H1 (cell line): ENCODE measurements around the gene CEACAM16. TPM values are rescaled to one million over a fixed set of nuclear protein-coding genes. Genes with fewer than 3 reads are reported as not detected.
"Not testable (repeated sequence)": the region's sequence is repeated elsewhere in the genome, so short reads cannot be mapped to it uniquely, and the experiment has no call there.

Experiments
- CTCF ChIA-PET: fragments of 300-600 bp; sonication (Branson Sonifier 250); formaldehyde crosslinking; loops from one replicate; lab custom pipeline; 2021; ENCODE audit not compliant: partially characterized antibody; lab: Charles Lee
- POLR2A ChIA-PET: fragments of 300-600 bp; sonication (Branson Sonifier 250); formaldehyde crosslinking; loops from one replicate; lab custom pipeline; 2021; ENCODE audit warnings: inconsistent platforms; ENCODE audit not compliant: partially characterized antibody; lab: Charles Lee
- DNase-seq, 2 experiments: peaks; one replicate each; pipeline versions ENCODE4 v3.0.0 to v3.0.0-alpha.2; 2010 to 2022; ENCODE audit warnings: low spot score in 2 of 2, low read depth in 1 of 2, mixed read lengths in 1 of 2
- FAIRE-seq: peaks from 2 replicates; lab custom pipeline; 2011; peaks lifted over from hg19 to GRCh38; lab: Jason Lieb, UNC
- H2AFZ ChIP-seq: 2 replicates; pipeline ENCODE4 v1.8.1; 2012; ENCODE audit warnings: low read length, inconsistent platforms
- H2AK5ac ChIP-seq: 2 replicates; pipeline ENCODE4 v1.6.1; 2013; ENCODE audit warnings: low read depth, low read length
- H2BK120ac ChIP-seq: replicated peaks from 2 replicates; pipeline ENCODE3; 2013; ENCODE audit warnings: low read depth, low read length, inconsistent platforms
- H2BK12ac ChIP-seq: 2 replicates; pipeline ENCODE4 v1.6.1; 2013; ENCODE audit warnings: low read depth, low read length
- H2BK15ac ChIP-seq: 2 replicates; pipeline ENCODE4 v1.6.1; 2013; ENCODE audit warnings: low read length
- H2BK20ac ChIP-seq: 2 replicates; pipeline ENCODE4 v1.6.1; 2013; ENCODE audit warnings: low read length
- H2BK5ac ChIP-seq: 2 replicates; pipeline ENCODE4 v1.6.1; 2013; ENCODE audit warnings: low read depth, low read length
- H3K14ac ChIP-seq: 2 replicates; pipeline ENCODE4 v1.6.1; 2013; ENCODE audit warnings: inconsistent platforms; ENCODE audit not compliant: insufficient read length
- H3K18ac ChIP-seq: 2 replicates; pipeline ENCODE4 v1.6.1; 2013; ENCODE audit warnings: low read length; ENCODE audit errors: extremely low read depth
- H3K23ac ChIP-seq: 2 replicates; pipeline ENCODE4 v1.6.1; 2013; ENCODE audit warnings: inconsistent platforms; ENCODE audit not compliant: insufficient read length
- H3K23me2 ChIP-seq: 2 replicates; pipeline ENCODE4 v1.6.1; 2013; ENCODE audit warnings: low read depth, low read length
- H3K27ac ChIP-seq: 2 replicates; pipeline ENCODE4 v1.6.1; 2011; ENCODE audit warnings: low read depth, low read length, inconsistent platforms
- H3K27me3 ChIP-seq, 4 experiments: replicated peaks in 1 of 4; 1 replicate in 1 of 4; 2 replicates in 3 of 4; pipeline versions ENCODE4 v1.6.1 to v1.8.1; 2011 to 2013; ENCODE audit warnings: low read length in 3 of 4, mild to moderate bottlenecking in 3 of 4, inconsistent platforms in 2 of 4, mixed read lengths in 2 of 4, moderate library complexity in 1 of 4; ENCODE audit not compliant: control insufficient read depth in 3 of 4, insufficient read depth in 3 of 4; ENCODE audit errors: extremely low read depth in 1 of 4
- H3K36me3 ChIP-seq, 4 experiments: 2 replicates each; pipeline versions ENCODE4 v1.6.1 to v1.8.1; 2011 to 2013; ENCODE audit warnings: mild to moderate bottlenecking in 4 of 4, low read length in 3 of 4, moderate library complexity in 2 of 4, control low read depth in 1 of 4, inconsistent platforms in 1 of 4; ENCODE audit not compliant: insufficient read depth in 4 of 4, control insufficient read depth in 2 of 4
- H3K4ac ChIP-seq: replicated peaks from 2 replicates; pipeline ENCODE3; 2013; ENCODE audit warnings: low read length, low read depth, mixed read lengths, inconsistent platforms; ENCODE audit not compliant: insufficient read length
- H3K4me1 ChIP-seq, 4 experiments: replicated peaks in 1 of 4; 1 replicate in 1 of 4; 2 replicates in 3 of 4; pipeline versions ENCODE4 v1.6.1 to v1.8.1; 2011 to 2013; ENCODE audit warnings: low read length in 3 of 4, inconsistent platforms in 2 of 4, mixed read lengths in 1 of 4; ENCODE audit not compliant: insufficient read depth in 4 of 4, control insufficient read depth in 3 of 4
- H3K4me2 ChIP-seq, 2 experiments: 2 replicates each; pipeline versions ENCODE4 v1.6.1 to v1.8.1; 2011 to 2013; ENCODE audit warnings: low read depth in 2 of 2, low read length in 2 of 2, control low read depth in 1 of 2, inconsistent platforms in 1 of 2, mild to moderate bottlenecking in 1 of 2; ENCODE audit not compliant: insufficient read depth in 1 of 2
- H3K4me3 ChIP-seq, 4 experiments: fragments of 200-600, 300-600 bp in 1 of 4; sonication (generic), shearing (Covaris generic), sonication (Bioruptor Twin) in 1 of 4; 2 replicates each; pipeline versions ENCODE4 v1.5.1 to v1.8.1; 2011 to 2016; ENCODE audit warnings: low read length in 4 of 4, low read depth in 3 of 4, control low read depth in 2 of 4, inconsistent platforms in 2 of 4, mild to moderate bottlenecking in 2 of 4, mixed read lengths in 1 of 4, moderate library complexity in 1 of 4; ENCODE audit not compliant: insufficient read depth in 2 of 4; ENCODE audit errors: extremely low read depth in 1 of 4
- H3K56ac ChIP-seq: replicated peaks from 2 replicates; pipeline ENCODE3; 2013; ENCODE audit warnings: low read depth, mild to moderate bottlenecking, mixed read lengths, low read length, inconsistent platforms; ENCODE audit not compliant: insufficient read length
- H3K79me1 ChIP-seq: 2 replicates; pipeline ENCODE4 v1.6.1; 2013; ENCODE audit warnings: low read depth, low read length, control low read depth
- H3K79me2 ChIP-seq, 2 experiments: 2 replicates each; pipeline versions ENCODE4 v1.6.1 to v1.8.1; 2012 to 2013; ENCODE audit warnings: low read length in 2 of 2, mild to moderate bottlenecking in 2 of 2, inconsistent platforms in 1 of 2; ENCODE audit not compliant: insufficient read depth in 2 of 2, control insufficient read depth in 1 of 2
- H3K9ac ChIP-seq, 4 experiments: replicated peaks in 1 of 4; 1 replicate in 1 of 4; 2 replicates in 3 of 4; pipeline versions ENCODE4 v1.6.1 to v1.8.1; 2011 to 2013; ENCODE audit warnings: low read depth in 3 of 4, low read length in 3 of 4, control low read depth in 2 of 4, mild to moderate bottlenecking in 2 of 4, moderate library complexity in 2 of 4, inconsistent platforms in 1 of 4; ENCODE audit errors: extremely low read depth in 1 of 4
- H3K9me3 ChIP-seq, 2 experiments: 2 replicates each; pipeline versions ENCODE4 v1.6.1 to v1.8.1; 2012 to 2013; ENCODE audit warnings: mild to moderate bottlenecking in 2 of 2, moderate library complexity in 2 of 2, control low read depth in 1 of 2, inconsistent platforms in 1 of 2, low read depth in 1 of 2, low read length in 1 of 2, mixed read lengths in 1 of 2; ENCODE audit not compliant: insufficient read depth in 2 of 2
- H4K20me1 ChIP-seq, 2 experiments: replicated peaks in 1 of 2; 2 replicates each; pipeline versions ENCODE3 to v1.8.1; 2011 to 2013; ENCODE audit warnings: inconsistent platforms in 2 of 2, low read length in 2 of 2, mild to moderate bottlenecking in 1 of 2; ENCODE audit not compliant: insufficient read depth in 2 of 2, control insufficient read depth in 1 of 2
- H4K5ac ChIP-seq: 2 replicates; pipeline ENCODE4 v1.6.1; 2013; ENCODE audit warnings: low read length, low read depth, mixed read lengths, inconsistent platforms; ENCODE audit not compliant: insufficient read length
- H4K8ac ChIP-seq: 2 replicates; pipeline ENCODE4 v1.8.0; 2013; ENCODE audit warnings: mild to moderate bottlenecking, moderate library complexity, low read length, inconsistent platforms; ENCODE audit not compliant: insufficient read depth; ENCODE audit errors: extremely low read depth
- H4K91ac ChIP-seq: replicated peaks from 2 replicates; pipeline ENCODE3; 2013; ENCODE audit warnings: low read length, mixed read lengths, inconsistent platforms; ENCODE audit not compliant: insufficient read length
- KDM1A ChIP-seq: fragments of 200-600, 300-600 bp; sonication (generic); IDR thresholded peaks from 2 replicates; pipeline ENCODE4 v1.7.1; 2016; ENCODE audit warnings: mild to moderate bottlenecking, low read length, borderline replicate concordance
- WGBS, 2 experiments: shearing (Covaris generic) in 1 of 2; methylation state at CpG; one replicate each; pipeline versions ENCODE4 v1.1.6 to v1.1.7; 2013 to 2015; ENCODE audit warnings: low lambda C conversion rate in 2 of 2, mixed read lengths in 2 of 2, inconsistent platforms in 1 of 2, low coverage in 1 of 2, missing lambda C conversion rate in 1 of 2; ENCODE audit not compliant: insufficient replicate concordance in 2 of 2, insufficient coverage in 1 of 2, insufficient read length in 1 of 2; ENCODE audit errors: extremely low coverage in 1 of 2, missing lambda C conversion rate in 1 of 2; 5-methylcytosine and 5-hydroxymethylcytosine counted together
- polyA plus RNA-seq, 7 experiments: library from polyadenylated mRNA; depleted of rRNA in 3 of 7; stranded (reverse) in 5 of 7; unstranded in 2 of 7; fragments of >200 nt in 5 of 7; fragments of 200-250 nt in 2 of 7; gene quantifications; 1 replicate in 5 of 7; 2 replicates in 1 of 7; 4 replicates in 1 of 7; pipeline versions ENCODE4 v1.2.1 to v1.2.3, GENCODE V29; 2011 to 2013; ENCODE audit warnings: missing spikeins in 2 of 7, mixed read lengths in 2 of 7
- total RNA-seq: library from RNA; stranded (reverse); fragmentation: NEBNext Ultra II Directional; extraction: Animal tissue kit (Norgen Biotek cat#: 25700); gene quantifications from 2 replicates; pipeline ENCODE4 v1.2.1, GENCODE V29; 2021

The CEACAM16 gene
- total and polyA plus RNA-seq, 2 of the 8 experiments (the other 6 are each of a cell fraction or from before 2014, with no cell fraction given), result not detected

- H3K27me3 ChIP-seq, H4K8ac ChIP-seq, FAIRE-seq, H3K18ac ChIP-seq, H3K79me1 ChIP-seq, H4K91ac ChIP-seq, POLR2A ChIA-PET, H2BK12ac ChIP-seq, H4K20me1 ChIP-seq, H3K4me2 ChIP-seq, CTCF ChIA-PET, H2AK5ac ChIP-seq, H3K14ac ChIP-seq, H2AFZ ChIP-seq, H3K9me3 ChIP-seq, DNase-seq, H3K4me1 ChIP-seq, H3K23me2 ChIP-seq, H2BK120ac ChIP-seq, H3K4me3 ChIP-seq, H3K9ac ChIP-seq, H2BK15ac ChIP-seq, H2BK5ac ChIP-seq, H3K23ac ChIP-seq, H3K4ac ChIP-seq, H3K36me3 ChIP-seq, H4K5ac ChIP-seq, H3K56ac ChIP-seq, H2BK20ac ChIP-seq, H3K27ac ChIP-seq, H3K79me2 ChIP-seq: not testable (repeated sequence)
- peak; percentile 76; the same call in 1 of the 2 replicates for TF ChIP-seq KDM1A
- WGBS, 2 experiments, result 93 to 100% methylated on average over 1 to 3 of the region's 3 CpGs
Observed at GRCh38 chr19:44684396-44684795, 14.6 kb upstream of the CEACAM16 start.
